Measurements from ENCODE around the gene ST8SIA5.

- no peak for TF ChIP-seq BHLHE40 (IDR thresholded peaks at IDR 0.05; ENCODE audit: borderline replicate concordance)
- no peak for TF ChIP-seq TARDBP (IDR thresholded peaks at IDR 0.05)
- no peak for TF ChIP-seq FOXM1 (IDR thresholded peaks at IDR 0.05; ENCODE audit: borderline replicate concordance)
Measured at GRCh38 chr18:46652372-46652771, 104.5 kb downstream of the ST8SIA5 start.
